Measurements from ENCODE around the gene MAGI1.

DNA sequence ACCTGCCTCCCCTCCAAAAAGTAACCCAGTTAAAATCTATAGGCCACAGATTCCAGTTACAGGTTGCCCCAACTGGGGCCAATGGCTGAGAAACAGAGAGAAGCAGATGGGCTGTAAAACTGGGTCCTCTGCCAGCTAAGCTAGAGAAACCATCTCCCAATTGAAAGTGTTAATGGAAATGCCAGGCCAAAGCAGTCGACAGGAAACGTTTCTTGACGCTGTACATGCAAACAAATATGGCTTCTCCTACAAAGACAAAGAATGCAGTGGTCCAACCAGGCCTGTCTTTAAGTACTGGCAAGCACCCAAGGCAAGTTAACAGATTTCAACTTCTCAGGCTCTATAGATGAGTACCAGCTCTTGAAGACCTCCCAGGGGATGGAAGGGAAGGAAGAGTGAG is 71.3 kb downstream of the MAGI1 start:
- TF ChIP-seq, protein P1, sequence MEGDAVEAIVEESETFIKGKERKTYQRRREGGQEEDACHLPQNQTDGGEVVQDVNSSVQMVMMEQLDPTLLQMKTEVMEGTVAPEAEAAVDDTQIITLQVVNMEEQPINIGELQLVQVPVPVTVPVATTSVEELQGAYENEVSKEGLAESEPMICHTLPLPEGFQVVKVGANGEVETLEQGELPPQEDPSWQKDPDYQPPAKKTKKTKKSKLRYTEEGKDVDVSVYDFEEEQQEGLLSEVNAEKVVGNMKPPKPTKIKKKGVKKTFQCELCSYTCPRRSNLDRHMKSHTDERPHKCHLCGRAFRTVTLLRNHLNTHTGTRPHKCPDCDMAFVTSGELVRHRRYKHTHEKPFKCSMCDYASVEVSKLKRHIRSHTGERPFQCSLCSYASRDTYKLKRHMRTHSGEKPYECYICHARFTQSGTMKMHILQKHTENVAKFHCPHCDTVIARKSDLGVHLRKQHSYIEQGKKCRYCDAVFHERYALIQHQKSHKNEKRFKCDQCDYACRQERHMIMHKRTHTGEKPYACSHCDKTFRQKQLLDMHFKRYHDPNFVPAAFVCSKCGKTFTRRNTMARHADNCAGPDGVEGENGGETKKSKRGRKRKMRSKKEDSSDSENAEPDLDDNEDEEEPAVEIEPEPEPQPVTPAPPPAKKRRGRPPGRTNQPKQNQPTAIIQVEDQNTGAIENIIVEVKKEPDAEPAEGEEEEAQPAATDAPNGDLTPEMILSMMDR (IDR thresholded peaks at IDR 0.05; ENCODE audit: insufficient read depth, low read length), result no peak
- TF ChIP-seq POLR2AphosphoS5 (IDR thresholded peaks at IDR 0.05; ENCODE audit: low read depth), result no peak

Data from HL-60 (cell line).